Uterus (tissue), 2 donors: ENCODE data around the gene CDHR1.

Experiments used
- POLR2A ChIP-seq, 2 donors: fragments of 450-650 bp; IDR thresholded peaks; one replicate each; pipeline ENCODE4 v1.6.1; 2016; ENCODE audit warnings: antibody characterized with exemption in 2 of 2, mild to moderate bottlenecking in 1 of 2, moderate library complexity in 1 of 2
- TF ChIP-seq, protein P1 (sequence below), 4 experiments: fragments of 200-600 bp in 2 of 4; fragments of 450-650 bp in 2 of 4; sonication (generic) in 2 of 4; IDR thresholded peaks; one replicate each; pipeline ENCODE4 v1.5.1; 2016 to 2019; ENCODE audit warnings: antibody characterized with exemption in 4 of 4, mild to moderate bottlenecking in 2 of 4, moderate library complexity in 1 of 4

DNA sequence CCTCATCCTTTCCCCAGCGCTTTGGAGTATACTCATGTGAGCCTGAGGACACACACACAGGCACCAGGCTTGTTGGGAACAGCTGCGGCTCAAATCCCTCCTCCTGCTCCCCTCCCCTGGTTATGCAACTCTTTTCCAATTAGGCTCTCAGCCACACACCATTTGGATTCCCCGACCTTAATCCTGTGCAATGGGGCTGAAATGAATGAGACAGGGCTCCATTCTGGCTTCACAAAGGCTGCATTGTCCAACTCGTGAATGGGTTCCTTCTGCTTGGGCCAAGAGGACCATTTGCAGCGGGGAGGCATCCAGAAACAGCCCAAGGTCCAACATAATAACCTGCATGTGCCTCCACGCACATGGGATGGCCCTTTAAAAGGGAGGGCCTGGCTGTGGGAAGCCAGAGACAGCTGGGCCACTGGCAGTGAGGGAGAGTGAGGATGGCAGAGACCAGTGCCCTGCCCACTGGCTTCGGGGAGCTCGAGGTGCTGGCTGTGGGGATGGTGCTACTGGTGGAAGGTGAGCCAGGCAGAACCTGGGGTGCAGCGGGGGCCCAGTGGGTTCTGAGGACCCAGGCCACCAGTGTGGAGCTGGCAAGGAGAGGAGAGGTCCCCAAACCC, 50.4 kb downstream of the CDHR1 start, which contains the start of gene RGR:
- TF ChIP-seq, protein P1, sequence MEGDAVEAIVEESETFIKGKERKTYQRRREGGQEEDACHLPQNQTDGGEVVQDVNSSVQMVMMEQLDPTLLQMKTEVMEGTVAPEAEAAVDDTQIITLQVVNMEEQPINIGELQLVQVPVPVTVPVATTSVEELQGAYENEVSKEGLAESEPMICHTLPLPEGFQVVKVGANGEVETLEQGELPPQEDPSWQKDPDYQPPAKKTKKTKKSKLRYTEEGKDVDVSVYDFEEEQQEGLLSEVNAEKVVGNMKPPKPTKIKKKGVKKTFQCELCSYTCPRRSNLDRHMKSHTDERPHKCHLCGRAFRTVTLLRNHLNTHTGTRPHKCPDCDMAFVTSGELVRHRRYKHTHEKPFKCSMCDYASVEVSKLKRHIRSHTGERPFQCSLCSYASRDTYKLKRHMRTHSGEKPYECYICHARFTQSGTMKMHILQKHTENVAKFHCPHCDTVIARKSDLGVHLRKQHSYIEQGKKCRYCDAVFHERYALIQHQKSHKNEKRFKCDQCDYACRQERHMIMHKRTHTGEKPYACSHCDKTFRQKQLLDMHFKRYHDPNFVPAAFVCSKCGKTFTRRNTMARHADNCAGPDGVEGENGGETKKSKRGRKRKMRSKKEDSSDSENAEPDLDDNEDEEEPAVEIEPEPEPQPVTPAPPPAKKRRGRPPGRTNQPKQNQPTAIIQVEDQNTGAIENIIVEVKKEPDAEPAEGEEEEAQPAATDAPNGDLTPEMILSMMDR (IDR thresholded peaks at IDR 0.05), result no peak
- no peak for TF ChIP-seq POLR2A (IDR thresholded peaks at IDR 0.05)
